ENCODE measurements around the gene MLPH. TPM values are rescaled to one million over a fixed set of nuclear protein-coding genes. Genes with fewer than 3 reads are reported as not detected.
A peak's percentile ranks its signal among the peaks of the same experiment; 100 is the strongest.

MLPH gene
- total and polyA plus RNA-seq, 2 of the 13 experiments (the other 11 are each of a cell fraction or from before 2014, with no cell fraction given): 0.12 TPM; not detected in 1

DNA sequence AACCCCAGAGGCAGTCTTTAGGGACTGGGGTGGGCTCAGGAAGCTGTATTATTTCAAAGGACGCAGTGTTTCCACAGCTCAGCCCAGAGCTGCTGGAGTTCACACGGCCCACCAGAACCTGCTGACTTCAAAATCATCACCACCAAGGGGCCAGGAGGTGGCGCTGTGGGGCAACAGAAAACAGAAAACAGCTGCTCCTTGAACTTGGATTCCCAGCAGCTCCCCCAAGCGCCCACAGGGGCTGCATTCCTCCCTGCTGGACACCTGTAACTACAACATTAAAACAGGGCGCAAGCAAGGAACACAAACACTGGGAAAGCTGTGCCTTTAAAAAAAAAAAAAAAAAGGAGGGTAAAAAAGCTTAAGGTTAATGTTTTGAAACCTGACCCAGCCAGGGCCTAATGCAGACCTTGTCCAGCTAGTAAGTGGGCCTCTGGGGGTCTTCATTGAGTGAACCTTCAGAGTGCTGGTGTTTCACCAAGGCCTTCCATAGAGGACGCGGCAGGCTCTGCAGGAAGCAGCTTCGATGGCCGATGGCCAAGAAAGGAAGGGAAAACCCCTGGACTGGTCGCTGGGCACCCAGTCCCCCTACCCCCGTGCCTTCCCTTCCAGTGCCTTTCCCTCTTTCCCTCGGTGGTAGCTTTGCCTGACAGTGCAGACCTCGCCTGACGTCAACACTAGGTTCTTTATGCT lies 25.9 kb downstream of the MLPH start (continued):
- TF ChIP-seq ZNF558 (CRISPR knock-in tag; IDR thresholded peaks at IDR 0.05; ENCODE audit: borderline replicate concordance) (no peak), HOXA9 (CRISPR knock-in tag; IDR thresholded peaks at IDR 0.05; ENCODE audit: borderline replicate concordance) (no peak), MIXL1 (CRISPR knock-in tag; IDR thresholded peaks at IDR 0.05) (0 out of 2 replicates have a peak, but pooled peaks have one; percentile 33), ZFP1 (CRISPR knock-in tag; IDR thresholded peaks at IDR 0.05) (no peak), MED1 (CRISPR knock-in tag; IDR thresholded peaks at IDR 0.05) (peak; percentile 71), SP2 (CRISPR knock-in tag; IDR thresholded peaks at IDR 0.05) (no peak), ZNF160 (CRISPR knock-in tag; IDR thresholded peaks at IDR 0.05) (no peak), BCL6 (CRISPR knock-in tag; IDR thresholded peaks at IDR 0.05) (peak; percentile 53), ADNP (CRISPR knock-in tag; IDR thresholded peaks at IDR 0.05) (no peak), EED (CRISPR knock-in tag; IDR thresholded peaks at IDR 0.05) (no peak), FLYWCH1 (CRISPR knock-in tag; IDR thresholded peaks at IDR 0.05) (no peak), CREM (IDR thresholded peaks at IDR 0.05) (peak; percentile 20; the same call in 1 of the 2 replicates), CREM (CRISPR knock-in tag; IDR thresholded peaks at IDR 0.05) (no peak), ZNF782 (CRISPR knock-in tag; IDR thresholded peaks at IDR 0.05; ENCODE audit: borderline replicate concordance) (no peak; the same call in 1 of the 2 replicates), KMT2A (CRISPR knock-in tag; IDR thresholded peaks at IDR 0.05) (0 out of 2 replicates have a peak, but pooled peaks have one; percentile 36), ZNF350 (CRISPR knock-in tag; IDR thresholded peaks at IDR 0.05; ENCODE audit: borderline replicate concordance, low read depth) (peak; percentile 41; the same call in 1 of the 2 replicates), STAG1 (CRISPR knock-in tag; IDR thresholded peaks at IDR 0.05) (peak; percentile 95)
- TF ChIP-seq, protein P1, sequence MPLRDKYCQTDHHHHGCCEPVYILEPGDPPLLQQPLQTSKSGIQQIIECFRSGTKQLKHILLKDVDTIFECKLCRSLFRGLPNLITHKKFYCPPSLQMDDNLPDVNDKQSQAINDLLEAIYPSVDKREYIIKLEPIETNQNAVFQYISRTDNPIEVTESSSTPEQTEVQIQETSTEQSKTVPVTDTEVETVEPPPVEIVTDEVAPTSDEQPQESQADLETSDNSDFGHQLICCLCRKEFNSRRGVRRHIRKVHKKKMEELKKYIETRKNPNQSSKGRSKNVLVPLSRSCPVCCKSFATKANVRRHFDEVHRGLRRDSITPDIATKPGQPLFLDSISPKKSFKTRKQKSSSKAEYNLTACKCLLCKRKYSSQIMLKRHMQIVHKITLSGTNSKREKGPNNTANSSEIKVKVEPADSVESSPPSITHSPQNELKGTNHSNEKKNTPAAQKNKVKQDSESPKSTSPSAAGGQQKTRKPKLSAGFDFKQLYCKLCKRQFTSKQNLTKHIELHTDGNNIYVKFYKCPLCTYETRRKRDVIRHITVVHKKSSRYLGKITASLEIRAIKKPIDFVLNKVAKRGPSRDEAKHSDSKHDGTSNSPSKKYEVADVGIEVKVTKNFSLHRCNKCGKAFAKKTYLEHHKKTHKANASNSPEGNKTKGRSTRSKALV (CRISPR knock-in tag; IDR thresholded peaks at IDR 0.05): peak; percentile 86
- TF ChIP-seq, protein P2, sequence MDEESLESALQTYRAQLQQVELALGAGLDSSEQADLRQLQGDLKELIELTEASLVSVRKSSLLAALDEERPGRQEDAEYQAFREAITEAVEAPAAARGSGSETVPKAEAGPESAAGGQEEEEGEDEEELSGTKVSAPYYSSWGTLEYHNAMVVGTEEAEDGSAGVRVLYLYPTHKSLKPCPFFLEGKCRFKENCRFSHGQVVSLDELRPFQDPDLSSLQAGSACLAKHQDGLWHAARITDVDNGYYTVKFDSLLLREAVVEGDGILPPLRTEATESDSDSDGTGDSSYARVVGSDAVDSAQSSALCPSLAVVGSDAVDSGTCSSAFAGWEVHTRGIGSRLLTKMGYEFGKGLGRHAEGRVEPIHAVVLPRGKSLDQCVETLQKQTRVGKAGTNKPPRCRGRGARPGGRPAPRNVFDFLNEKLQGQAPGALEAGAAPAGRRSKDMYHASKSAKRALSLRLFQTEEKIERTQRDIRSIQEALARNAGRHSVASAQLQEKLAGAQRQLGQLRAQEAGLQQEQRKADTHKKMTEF (CRISPR knock-in tag; IDR thresholded peaks at IDR 0.05): 0 out of 2 replicates have a peak, but pooled peaks have one; percentile 43
- TF ChIP-seq, protein P3, sequence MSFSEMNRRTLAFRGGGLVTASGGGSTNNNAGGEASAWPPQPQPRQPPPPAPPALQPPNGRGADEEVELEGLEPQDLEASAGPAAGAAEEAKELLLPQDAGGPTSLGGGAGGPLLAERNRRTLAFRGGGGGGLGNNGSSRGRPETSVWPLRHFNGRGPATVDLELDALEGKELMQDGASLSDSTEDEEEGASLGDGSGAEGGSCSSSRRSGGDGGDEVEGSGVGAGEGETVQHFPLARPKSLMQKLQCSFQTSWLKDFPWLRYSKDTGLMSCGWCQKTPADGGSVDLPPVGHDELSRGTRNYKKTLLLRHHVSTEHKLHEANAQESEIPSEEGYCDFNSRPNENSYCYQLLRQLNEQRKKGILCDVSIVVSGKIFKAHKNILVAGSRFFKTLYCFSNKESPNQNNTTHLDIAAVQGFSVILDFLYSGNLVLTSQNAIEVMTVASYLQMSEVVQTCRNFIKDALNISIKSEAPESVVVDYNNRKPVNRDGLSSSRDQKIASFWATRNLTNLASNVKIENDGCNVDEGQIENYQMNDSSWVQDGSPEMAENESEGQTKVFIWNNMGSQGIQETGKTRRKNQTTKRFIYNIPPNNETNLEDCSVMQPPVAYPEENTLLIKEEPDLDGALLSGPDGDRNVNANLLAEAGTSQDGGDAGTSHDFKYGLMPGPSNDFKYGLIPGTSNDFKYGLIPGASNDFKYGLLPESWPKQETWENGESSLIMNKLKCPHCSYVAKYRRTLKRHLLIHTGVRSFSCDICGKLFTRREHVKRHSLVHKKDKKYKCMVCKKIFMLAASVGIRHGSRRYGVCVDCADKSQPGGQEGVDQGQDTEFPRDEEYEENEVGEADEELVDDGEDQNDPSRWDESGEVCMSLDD (CRISPR knock-in tag; IDR thresholded peaks at IDR 0.05; ENCODE audit: borderline replicate concordance): peak; percentile 57; the same call in 1 of the 2 replicates
- TF ChIP-seq, protein P4, sequence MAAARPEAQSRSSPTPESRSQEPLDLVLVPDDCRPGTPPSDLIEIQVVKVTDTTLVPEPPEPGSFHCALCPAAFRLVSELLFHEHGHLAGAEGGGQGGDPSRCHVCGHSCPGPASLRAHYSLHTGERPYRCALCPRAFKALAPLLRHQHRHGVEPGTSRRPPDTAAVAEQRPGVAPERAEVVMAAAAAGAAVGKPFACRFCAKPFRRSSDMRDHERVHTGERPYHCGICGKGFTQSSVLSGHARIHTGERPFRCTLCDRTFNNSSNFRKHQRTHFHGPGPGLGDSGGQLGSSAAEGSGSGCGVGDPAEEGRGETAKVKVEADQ (CRISPR knock-in tag; IDR thresholded peaks at IDR 0.05; ENCODE audit: borderline replicate concordance): no peak
- TF ChIP-seq, protein P5, sequence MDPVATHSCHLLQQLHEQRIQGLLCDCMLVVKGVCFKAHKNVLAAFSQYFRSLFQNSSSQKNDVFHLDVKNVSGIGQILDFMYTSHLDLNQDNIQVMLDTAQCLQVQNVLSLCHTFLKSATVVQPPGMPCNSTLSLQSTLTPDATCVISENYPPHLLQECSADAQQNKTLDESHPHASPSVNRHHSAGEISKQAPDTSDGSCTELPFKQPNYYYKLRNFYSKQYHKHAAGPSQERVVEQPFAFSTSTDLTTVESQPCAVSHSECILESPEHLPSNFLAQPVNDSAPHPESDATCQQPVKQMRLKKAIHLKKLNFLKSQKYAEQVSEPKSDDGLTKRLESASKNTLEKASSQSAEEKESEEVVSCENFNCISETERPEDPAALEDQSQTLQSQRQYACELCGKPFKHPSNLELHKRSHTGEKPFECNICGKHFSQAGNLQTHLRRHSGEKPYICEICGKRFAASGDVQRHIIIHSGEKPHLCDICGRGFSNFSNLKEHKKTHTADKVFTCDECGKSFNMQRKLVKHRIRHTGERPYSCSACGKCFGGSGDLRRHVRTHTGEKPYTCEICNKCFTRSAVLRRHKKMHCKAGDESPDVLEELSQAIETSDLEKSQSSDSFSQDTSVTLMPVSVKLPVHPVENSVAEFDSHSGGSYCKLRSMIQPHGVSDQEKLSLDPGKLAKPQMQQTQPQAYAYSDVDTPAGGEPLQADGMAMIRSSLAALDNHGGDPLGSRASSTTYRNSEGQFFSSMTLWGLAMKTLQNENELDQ (CRISPR knock-in tag; IDR thresholded peaks at IDR 0.05; ENCODE audit: borderline replicate concordance): no peak
